Activated CD8-positive, alpha-beta memory T cell treated with anti-CD3 and anti-CD28 coated beads, Interleukin-2, amount 50 U/mL, for 4 hours (primary cell): ENCODE results near the gene UBE2D1.

Experiments
- DNase-seq: peaks from one replicate; pipeline ENCODE4 v3.0.0-alpha.2; 2020

The UBE2D1 gene

DNA sequence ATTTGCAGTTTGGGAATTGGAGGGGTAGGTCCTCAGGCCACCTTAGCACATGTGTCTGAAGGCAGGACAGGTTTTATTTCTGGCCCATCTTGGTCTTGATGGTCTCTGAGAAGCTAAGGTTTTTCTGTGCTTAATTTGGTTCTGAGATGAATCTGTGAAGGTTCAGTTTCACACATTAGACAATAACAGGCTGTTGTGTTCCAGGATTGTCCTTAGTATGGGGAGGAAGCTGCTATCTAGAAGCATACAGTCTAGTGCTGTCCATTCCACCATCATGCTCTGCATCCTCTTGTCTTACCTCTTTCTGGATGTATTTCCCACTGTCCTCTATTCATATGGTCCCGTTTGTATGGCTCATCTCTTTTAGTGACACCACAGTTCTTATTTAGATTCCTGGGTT is 7.1 kb downstream of the UBE2D1 start:
- DNase-seq, result no peak

DNA sequence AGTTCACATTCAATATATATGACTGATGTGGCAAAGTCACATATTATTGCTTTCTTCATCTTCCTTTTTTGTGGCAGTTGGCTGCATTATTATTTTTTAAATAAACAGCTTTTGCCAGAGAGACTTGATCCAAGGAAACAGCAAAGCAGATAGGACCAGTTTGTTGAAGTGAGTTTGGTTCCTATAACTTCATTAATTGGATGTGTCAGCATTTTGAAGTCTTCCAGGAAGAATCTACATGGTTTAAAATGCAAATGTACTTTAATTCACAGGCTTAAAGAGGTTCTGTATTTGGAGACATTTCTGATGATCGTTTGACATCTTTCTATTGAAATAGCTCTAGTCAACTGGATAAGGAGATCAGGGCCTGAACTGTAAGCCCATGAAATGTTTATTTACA is 13.2 kb downstream of the UBE2D1 start:
- DNase-seq, result no peak

- no peak for DNase-seq
These were observed 13.8 kb downstream of the UBE2D1 start for GRCh38 chr10:58348571-58349033.

- no peak for DNase-seq
These were observed 15.2 kb downstream of the UBE2D1 start for GRCh38 chr10:58350023-58350422.

- DNase-seq, result no peak
These were observed 16.0 kb downstream of the UBE2D1 start for GRCh38 chr10:58350619-58351323.

DNA sequence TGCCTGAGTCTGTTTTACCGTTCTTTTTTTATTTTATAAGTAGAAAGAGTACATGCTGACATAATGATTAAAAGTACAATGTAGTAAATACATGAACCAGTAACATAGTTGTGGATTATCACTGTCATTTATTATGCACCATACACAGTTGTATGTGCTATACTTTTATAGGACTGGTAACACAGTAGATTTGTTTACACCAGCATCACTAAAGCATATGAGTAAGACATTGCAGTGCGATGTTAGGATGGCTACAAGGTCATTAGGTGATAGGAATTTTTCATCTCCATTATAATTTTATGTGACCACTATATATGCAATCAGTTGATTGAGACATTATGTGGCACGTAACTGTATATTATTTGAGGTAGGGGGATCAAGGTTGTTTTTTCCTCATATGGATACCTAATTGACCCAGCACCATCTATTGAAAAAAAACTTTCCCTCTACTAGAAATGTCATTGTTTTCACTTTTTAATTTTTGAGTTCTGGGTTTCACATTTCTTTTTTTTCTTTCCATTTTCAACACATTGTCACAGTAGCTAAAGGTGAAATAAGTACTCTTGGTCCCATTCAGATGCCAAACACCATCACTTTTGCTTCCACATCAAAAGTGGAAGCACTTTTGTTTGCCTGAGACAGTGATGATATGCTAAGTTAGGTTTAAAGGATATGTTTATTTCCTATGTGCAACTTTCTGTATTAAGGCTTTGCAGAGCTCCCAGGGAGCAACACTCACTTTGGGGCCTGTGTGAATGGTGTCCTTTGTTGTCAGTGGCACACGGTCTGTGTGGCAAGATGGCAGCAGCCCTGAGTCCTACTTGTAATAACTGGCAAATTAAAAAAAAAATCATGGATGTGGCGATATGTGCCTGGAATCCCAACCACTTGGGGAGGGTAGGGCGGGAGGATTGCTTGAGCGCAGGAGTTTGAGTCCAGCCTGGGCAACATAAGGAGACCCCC is 17.1 kb downstream of the UBE2D1 start:
- no peak for DNase-seq

DNA sequence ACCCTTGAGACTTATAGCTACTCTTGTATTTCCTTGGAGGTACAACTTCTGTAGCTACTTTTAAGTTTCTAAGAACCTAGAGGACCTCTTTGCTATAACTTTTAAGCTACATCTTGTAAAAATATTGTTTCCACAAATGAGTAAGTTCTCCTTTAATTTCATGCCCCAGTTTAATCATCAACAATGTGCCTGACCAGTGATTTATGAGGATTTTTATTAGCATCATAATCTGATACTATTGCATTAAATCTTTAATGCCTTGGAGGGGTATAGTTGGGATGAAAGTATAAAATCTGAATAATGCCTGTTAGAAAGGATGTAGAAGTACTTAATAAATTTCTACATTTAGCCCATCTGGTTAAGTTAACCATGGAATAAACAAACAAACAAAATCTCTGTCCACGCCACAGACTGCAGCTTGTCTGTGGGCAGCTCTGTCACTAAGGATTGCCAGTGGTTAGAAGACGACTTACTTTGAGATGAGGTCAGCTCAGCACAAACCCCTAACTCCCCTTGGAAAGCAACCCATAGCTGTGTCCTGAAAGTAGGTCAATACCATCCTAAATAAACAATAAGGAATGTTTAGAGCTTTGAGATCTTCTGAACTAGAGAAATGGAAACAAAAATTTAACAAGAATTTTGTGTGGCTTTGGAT is 18.3 kb downstream of the UBE2D1 start:
- DNase-seq, result no peak

DNA sequence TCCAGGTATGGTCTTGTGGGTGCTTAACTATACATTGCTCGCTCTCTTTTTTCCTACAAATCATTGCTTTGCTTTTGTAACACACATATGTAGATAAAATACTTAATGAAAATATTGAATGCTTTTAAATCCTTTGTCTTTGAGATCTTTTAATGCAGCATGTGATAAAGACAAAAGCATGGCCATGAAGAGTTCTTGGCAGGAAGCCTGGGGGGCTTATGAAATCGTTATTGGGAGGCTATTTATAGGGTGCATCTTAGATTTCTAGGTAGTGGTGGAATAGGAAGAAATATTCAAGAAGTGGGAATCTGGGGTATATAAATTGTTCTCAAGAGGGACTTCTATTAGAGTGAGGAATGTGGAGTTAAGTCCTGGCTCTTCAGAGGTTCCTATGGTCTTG is 21.9 kb downstream of the UBE2D1 start:
- no peak for DNase-seq

DNA sequence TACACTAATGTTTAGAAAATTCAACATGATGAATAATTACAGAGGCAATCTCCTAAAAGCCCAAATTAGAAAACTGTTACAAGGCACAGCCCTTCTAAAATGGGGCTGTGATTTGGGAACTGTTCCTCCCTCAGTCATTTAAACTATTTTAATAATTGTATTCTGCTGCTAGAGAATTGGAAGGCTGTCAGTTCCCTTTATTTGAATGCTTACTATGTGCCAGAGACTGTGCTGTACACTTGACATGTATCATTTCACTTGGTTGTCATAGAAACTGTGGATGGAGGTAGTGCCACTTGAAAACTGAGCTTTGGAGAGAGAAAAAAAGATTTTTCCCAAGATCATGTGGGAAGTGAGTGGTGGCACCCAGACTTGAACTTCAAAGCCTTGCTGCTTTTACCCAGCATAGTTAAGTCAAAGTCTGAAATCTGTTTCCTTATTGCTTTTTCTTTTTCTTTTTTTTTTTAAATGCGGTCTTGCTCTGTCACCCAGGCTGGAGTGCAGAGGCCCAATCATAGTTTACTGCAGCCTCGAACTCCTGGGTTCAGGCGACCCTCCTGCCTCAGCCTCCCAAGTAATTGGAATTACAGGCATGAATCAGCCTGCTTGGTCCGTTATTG is 23.6 kb downstream of the UBE2D1 start:
- DNase-seq, result no peak

DNA sequence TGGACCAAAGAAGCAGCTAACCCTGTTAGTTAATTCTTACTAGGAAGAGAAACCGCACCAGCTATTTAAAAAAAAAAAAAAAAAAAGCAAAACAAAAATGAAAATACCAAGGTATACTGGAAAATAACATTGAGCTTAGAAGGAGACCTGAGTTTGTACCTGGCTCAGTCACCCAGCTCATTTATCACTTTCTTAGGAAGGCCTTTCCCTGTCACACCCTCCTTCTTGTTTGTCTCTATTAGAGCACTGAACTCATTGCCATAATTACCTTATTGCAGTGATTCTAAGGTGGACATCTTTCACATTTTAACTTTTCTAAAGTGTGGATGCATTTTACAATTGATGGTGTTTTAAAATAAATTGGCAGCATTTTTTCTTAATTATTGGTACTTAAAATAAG is 24.1 kb downstream of the UBE2D1 start:
- DNase-seq, result no peak

DNA sequence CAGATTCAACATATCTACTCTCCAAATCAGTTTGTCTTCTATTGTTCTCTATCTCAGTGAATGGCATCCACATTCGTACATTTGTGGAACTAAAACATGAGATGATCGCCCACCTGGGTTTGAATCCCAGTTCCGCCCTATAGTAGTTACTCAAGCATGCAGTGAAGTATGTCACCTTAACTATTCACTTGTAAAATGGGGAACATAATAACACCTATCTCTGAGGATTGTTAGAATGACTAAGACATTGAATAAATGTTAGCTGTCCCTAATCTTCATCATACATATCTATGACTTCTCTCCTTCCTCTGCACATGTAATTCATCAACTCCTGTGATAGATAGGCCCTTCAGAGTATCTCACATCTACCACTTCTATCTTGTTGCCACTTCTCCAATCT is 24.7 kb downstream of the UBE2D1 start:
- no peak for DNase-seq

- no peak for DNase-seq
These were observed 25.7 kb downstream of the UBE2D1 start for GRCh38 chr10:58360412-58361004.

DNA sequence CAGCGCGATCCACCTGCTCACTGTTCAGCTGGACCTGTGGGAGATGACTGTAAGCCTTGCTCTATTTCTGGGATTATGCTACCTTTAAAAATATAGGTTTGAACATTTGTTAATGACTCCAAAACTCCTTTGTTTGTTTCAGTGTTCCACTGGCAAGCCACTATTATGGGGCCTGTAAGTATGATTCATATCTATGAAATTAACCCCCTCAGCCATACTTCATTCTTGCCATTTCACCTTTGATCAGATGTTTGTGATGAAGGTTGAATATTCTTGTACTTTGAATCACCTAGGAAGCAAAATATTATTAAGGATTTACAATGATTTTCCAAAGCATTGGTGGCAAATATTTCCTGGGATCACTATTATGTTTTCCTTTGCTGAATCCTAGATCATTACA is 26.5 kb downstream of the UBE2D1 start:
- no peak for DNase-seq

DNA sequence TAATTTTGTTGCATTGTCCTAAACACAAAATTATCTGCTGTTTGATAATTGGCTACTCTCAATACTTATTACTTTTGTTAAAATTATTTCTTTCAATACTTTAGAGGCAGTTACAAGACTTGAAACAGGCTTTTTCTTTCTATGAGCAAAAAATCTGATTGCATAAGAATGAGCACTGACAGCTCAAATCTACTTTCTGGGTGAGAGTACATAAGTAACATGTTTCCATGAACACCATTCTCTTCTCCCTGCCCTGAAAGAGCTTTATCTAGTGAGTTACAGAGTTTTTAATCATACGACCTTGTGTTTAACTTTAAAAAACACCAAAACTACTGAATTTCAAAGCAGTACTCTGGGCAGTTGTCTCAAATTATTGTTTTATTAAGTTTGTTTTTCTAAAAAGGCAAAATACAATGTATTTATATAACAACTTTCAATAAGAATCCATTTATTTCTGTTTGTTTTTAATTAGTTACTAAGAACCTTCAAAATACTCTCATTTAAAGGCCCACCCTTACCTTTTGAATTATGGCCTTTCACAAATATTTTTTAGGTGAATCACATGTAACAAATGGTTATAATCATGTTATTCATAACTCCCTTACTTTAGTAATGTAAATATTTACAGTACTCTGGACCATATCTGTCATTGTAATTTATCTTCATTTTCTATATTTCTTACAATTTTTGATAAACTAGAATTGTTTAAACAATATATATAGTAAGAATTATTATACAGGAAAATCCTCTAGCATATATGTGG is 27.4 kb downstream of the UBE2D1 start:
- DNase-seq, result no peak

DNA sequence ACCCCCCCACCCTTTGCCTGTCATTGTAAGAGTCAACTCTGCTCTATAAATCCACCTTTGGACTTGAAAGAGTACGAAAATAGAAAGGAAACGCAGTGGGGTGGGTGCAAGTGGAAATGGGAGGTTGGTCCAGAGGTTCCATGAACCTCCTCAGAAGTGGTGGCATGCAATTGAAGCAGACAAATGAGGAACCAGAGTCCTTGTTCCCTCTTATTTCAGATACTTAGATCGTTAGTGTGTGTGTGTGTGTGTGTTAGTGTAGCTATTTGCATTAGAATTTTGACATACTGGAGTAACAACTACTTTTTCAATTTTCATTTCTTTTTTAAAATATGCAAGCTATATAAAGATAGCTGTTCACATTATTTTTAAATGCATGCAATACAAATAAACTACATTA is 32.3 kb downstream of the UBE2D1 start:
- DNase-seq, result no peak

DNA sequence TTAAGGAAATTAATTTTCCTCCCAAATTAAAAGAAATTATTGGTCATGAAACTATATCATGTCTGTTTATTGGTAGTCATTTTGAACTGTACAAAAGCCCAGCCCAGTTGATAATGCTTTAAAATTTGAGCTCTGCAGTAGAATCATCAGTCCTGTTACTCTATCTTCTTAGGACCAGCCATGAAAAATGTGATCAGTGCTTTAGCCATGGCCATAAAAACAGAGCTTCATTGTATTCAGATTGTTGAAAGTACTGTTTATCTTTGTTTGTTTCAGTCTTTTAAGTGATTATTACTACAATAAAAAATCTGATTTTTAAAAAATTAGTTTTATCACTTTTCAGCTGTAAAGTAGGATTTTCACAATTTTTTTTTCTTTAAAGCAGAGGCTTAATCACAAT is 36.7 kb downstream of the UBE2D1 start:
- no peak for DNase-seq

DNA sequence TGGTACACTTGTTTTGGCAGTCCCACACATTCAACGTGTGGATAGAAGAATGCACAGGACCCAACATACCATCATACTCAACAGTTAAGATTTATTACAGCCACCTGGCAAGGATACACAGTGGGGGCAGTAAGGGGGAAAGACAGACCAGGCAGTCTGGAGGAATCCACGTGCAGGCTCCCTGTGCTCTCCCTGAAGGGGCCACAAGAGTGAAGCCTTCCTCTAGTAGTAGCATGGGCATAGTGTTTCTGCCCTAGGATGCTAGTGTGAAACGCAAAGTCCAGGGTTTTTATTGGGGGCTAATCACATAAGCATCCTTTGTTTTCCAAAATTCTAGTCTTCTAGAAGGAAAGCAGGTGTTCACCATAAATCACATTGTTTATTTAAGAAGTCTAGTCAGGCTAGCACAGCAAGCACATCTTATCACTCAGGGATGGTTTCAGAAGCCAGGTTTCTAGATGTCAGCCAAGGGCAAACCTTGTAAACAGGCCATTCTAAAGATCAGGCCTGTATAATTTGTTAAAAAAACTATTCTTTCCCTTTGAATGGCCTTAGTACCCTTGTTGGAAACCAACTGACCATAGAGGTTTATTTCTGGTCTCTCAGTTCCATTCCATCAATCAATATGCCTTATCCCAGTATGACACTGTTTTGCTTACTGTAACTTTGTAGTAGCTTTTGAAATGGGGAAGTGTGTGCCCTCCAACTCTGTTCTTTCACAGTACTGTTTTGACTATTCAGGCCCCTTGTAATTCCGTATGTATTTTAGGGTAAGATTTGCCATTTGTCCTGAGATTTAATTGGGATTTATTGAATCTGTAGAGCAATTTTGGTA is 38.0 kb downstream of the UBE2D1 start:
- no peak for DNase-seq

DNA sequence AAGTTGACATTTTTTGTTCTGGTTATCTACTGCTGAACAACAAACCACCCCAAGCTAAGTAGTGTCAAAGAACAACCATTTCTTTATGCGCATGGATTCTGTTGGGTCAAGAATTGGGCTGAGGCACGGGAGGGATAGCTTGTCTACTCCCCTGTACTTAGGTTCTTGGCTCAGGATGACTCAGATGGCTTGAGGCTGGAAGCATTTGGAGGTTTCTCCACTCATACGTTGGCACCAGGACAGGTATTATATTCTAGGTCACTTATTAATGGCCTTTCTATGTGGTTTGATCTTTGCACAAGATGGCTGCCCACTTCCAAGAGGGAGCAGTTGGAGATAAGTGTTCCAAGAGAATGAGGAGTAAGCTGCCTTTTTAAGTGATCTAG is 38.6 kb downstream of the UBE2D1 start:
- DNase-seq, result no peak

DNA sequence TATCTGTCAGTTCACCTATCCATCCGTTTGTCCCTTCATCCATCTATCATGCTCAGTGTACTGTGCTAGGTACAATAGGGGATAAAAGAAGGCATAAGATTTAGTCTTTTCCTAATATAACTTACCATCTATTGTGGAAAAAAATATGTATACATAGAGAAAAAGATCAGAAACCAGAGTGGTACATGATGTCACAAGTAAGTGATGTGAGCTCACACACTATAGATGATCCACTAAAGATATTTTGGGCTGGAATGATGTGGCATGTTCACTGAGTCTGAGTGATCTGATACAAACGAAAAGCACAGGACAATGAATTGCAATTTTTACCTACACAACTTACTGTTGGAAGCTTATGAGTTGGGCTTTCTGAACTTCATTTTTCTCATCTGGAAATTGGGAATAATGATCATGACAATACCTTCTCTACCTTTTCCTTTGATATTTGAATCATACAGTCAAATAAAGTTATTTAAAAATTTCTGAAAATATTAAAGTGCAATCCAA is 47.7 kb downstream of the UBE2D1 start:
- no peak for DNase-seq

GRCh38 chr10:58384095-58384494 is 49.3 kb downstream of the UBE2D1 start:
- DNase-seq, result no peak

DNA sequence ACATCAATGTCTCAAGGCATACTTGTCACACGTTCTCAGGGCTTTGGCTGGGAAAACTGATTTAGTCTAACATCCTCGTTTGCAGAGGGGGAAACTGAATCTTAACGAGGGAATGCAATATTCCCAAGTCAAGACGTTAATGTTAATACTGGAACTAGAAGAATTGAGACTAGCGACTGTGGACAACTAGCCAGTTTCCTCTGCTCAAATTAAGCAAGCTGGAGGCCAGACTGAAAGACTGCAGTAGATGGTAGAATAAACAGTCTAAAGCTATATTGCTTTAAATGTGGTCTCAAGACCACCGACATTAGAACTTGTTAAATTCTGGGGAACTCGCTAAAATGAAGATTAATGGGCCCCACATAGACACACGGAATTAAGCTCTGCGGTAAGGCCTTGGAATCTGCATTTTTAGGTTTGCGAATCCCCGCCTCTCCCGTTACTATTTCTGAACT is 49.8 kb downstream of the UBE2D1 start:
- DNase-seq, result no peak
